Prostate gland (tissue), 2 donors: ENCODE measurements around the gene METTL17.

Experiments used
- CTCF ChIP-seq, 4 experiments: fragments of 200-600 bp in 2 of 4; fragments of 450-650 bp in 2 of 4; sonication (generic) in 2 of 4; IDR thresholded peaks; 1 replicate in 3 of 4; 2 replicates in 1 of 4; pipeline ENCODE4 v1.5.1; 2016 to 2019; ENCODE audit warnings: antibody characterized with exemption in 4 of 4, mild to moderate bottlenecking in 2 of 4, moderate library complexity in 2 of 4
- POLR2AphosphoS5 ChIP-seq: sonication (generic); formaldehyde crosslinking; IDR thresholded peaks from one replicate; pipeline ENCODE4 v1.6.1; 2017; ENCODE audit warnings: antibody characterized with exemption

DNA sequence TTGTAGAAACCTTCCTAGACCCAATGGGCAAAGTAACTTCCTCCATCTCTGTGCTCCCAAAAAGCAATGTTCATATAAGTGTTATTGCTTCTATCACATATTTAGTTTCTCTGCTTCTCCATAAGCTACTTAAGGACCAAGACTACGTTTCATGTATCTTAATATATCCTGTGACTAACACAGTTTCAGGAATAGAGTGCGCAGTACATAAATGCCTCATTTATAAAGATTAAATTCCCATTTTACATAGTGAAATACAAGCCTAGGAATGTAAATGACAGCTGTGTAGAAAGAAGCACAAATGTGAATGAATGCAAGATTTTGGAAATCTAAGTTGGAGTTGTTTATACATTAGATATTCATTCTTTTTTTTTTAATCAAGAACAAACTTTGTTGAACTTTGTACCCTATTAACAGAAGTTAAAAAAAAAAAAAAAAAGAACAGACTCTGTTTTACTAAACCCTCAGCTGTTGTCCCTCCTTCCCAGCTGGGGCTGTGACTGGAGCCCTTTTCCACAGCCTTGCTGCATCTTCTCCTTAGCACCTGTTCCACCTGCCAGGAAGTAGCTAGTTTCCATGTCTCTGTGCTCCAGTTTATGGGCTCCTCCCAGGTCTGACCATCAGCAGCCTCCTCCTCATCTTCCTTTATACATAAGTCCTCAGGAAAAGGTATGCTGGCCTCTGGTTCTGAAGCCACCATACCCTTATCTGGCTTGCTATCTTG is 7.0 kb upstream of the METTL17 start:
- TF ChIP-seq POLR2AphosphoS5 (no peak), CTCF (IDR thresholded peaks at IDR 0.05) (no peak)
